Heart right ventricle (tissue), 16 donors: ENCODE data around the gene TSPAN12. TPM values are rescaled to one million over a fixed set of nuclear protein-coding genes. Genes with fewer than 3 reads are reported as not detected.

Experiments used
- ATAC-seq, 8 donors: fragments of 200-7000 bp; cut with Tn5 transposase; one replicate each; pipeline ENCODE4 v1.9.1; 2020; ENCODE audit warnings: mild to moderate bottlenecking in 8 of 8, moderate library complexity in 8 of 8, moderate number of reproducible peaks in 1 of 8
- DNase-seq, 2 donors: peaks; one replicate each; pipeline ENCODE4 v3.0.0-alpha.2; 2020
- H3K27ac ChIP-seq, 10 donors: fragments of 200-600 bp; sonication (generic) in 2 of 10; one replicate each; pipeline versions ENCODE4 v1.5.0 to v1.8.0; 2020 to 2022; ENCODE audit warnings: mild to moderate bottlenecking in 3 of 10
- H3K27me3 ChIP-seq, 7 donors: fragments of 200-600 bp; one replicate each; pipeline ENCODE4 v1.8.0; 2021 to 2022; ENCODE audit warnings: mild to moderate bottlenecking in 2 of 7
- H3K36me3 ChIP-seq, 9 donors: fragments of 200-600 bp; sonication (generic) in 1 of 9; one replicate each; pipeline versions ENCODE4 v1.5.0 to v1.8.0; 2020 to 2022; ENCODE audit warnings: mild to moderate bottlenecking in 2 of 9
- H3K4me1 ChIP-seq, 9 donors: fragments of 200-600 bp; sonication (generic) in 1 of 9; one replicate each; pipeline versions ENCODE4 v1.5.0 to v1.8.0; 2020 to 2022; ENCODE audit warnings: mild to moderate bottlenecking in 4 of 9
- H3K4me3 ChIP-seq, 10 donors: fragments of 200-600 bp; sonication (generic) in 2 of 10; one replicate each; pipeline versions ENCODE4 v1.5.0 to v1.8.0; 2020 to 2022; ENCODE audit warnings: mild to moderate bottlenecking in 7 of 10, moderate library complexity in 2 of 10
- H3K9me3 ChIP-seq, 11 donors: fragments of 200-600 bp in 10 of 11; sonication (generic) in 2 of 11; one replicate each; pipeline versions ENCODE4 v1.5.0 to v1.8.0; 2013 to 2022; ENCODE audit warnings: mild to moderate bottlenecking in 2 of 11, control low read depth in 1 of 11, moderate library complexity in 1 of 11
- CTCF ChIP-seq, 9 donors: fragments of 200-600 bp; sonication (generic) in 2 of 9; IDR thresholded peaks; one replicate each; pipeline versions ENCODE4 v1.5.0 to v1.8.0; 2021 to 2022; ENCODE audit warnings: antibody characterized with exemption in 9 of 9, mild to moderate bottlenecking in 5 of 9, moderate library complexity in 1 of 9
- WGBS, 2 donors: extraction: QIAGEN DNeasy Blood & Tissue Kit; methylation state at CpG; one replicate each; pipeline ENCODE4 v1.1.7; 2013; ENCODE audit warnings: inconsistent platforms in 1 of 2; 5-methylcytosine and 5-hydroxymethylcytosine counted together
- intact Hi-C, 10 donors: fragments of 100-400 bp; cut with DNase I; formaldehyde crosslinking; loops; one replicate each; pipeline versions ENCODE4 v1.11.1 to v1.14.2; 2022
- polyA plus RNA-seq, 2 donors: library from polyadenylated mRNA; stranded (reverse); fragments of 200-250 nt; gene quantifications; one replicate each; pipeline ENCODE4 v1.2.3, GENCODE V29; 2013
- total RNA-seq, 10 donors: library from RNA; stranded (reverse); fragmentation: NEBNext Ultra II Directional in 3 of 10; extraction: Animal tissue kit (Norgen Biotek cat#: 25700) in 3 of 10; gene quantifications; one replicate each; pipeline versions ENCODE4 v1.2.1 to v1.2.4, GENCODE V29; 2021 to 2023
- donor health status: Arrhythmogenic right ventricular cardiomyopathy.
- donor health status: ischemic (EF 13 %, LVEDD 7.1; RV severe dilation, severe dysfunction).
- donor health status: healthy with polysubstance abuse.
- donor health status: DM: no; HTN: yes; CAD: no.
- donor health status: DM: no; HTN: no; CAD: no.
- donor health status: ischemic (EF 25% LVEDD 6.9; RV normal size, moderate dysfunction).
- donor health status: ischemic (EF 25% LVEDD 5.7; RV mildly dilated, moderate dysfunction).
- donor health status: healthy.
- donor health status: DM: yes; HTN: yes; CAD: no.
- donor health status: Ischemic cardiomyopathy.
- donor health status: ischemic (EF 35%, LVEDD 5.7; RV mildly dilated, moderate dysfunction).
- donor health status: nonischemic (EF 11% LVEDD 7.7; RV severe dilation, severe dysfunction).
- donor health status: DM: yes; HTN: yes; CAD: no.
- donor health status: PGD.
- donor health status: ischemic (EF 29% LVEDD 5.4; RV normal size, mild dysfunction).
- donor health status: nonischemic (EF 23%, LVEDD 6.1; RV moderate dilation, normal function).

TSPAN12 gene
- total and polyA plus RNA-seq, 12 donors: 17.9 to 78.6 (median 60.4) TPM

GRCh38 chr7:120834726-120835125, 23.2 kb downstream of the TSPAN12 start:
- Histone ChIP-seq H3K36me3 (peaks cover 0 to 74% (median 0%) of the 10 kb centered on the region in 9 donors), H3K4me1 (peaks cover 0 to 17% (median 7%) of the 10 kb centered on the region in 9 donors), H3K9me3 (peaks cover 0 to 12% (median 0%) of the 10 kb centered on the region in 11 donors), H3K27ac (no peak overlapping the region), H3K27me3 (no peaks in the 10 kb centered on the region), H3K4me3 (no peak overlapping the region)
- DNase-seq (no peak), ATAC-seq (no peak)
- 97 to 98% methylated on average over 2 of the region's 2 CpGs for WGBS, 2 donors
- TF ChIP-seq CTCF (IDR thresholded peaks at IDR 0.05): no peak
- intact Hi-C loops: no loop called here

DNA sequence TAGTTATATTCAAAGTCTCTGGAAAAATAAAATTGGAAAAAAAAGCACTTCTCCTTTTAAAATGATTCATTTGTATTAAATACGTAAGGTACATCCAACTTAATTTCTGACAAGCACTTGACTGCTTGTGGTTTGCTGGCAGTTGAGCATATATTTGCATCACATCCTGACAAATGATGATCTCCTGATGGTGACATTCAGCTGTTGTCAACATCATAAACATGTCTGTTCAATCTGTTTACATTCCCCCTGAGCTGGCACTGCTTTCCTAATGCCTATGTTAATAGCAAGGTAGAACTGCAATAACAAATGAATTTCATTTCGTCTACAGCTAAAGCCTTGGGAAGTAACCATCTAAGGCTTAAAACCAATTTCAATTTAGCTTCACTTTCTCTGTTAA, 24.4 kb downstream of the TSPAN12 start:
- 61 to 68% methylated on average over 2 of the region's 2 CpGs for whole genome bisulfite sequencing, 2 donors
- Histone ChIP-seq H3K4me1 (peaks cover 0 to 11% (median under 1%) of the 10 kb centered on the region in 9 donors), H3K36me3 (peaks cover 0 to 77% (median 0%) of the 10 kb centered on the region in 9 donors), H3K9me3 (peaks cover 0 to 12% (median 0%) of the 10 kb centered on the region in 11 donors), H3K4me3 (no peak overlapping the region), H3K27ac (no peak overlapping the region), H3K27me3 (no peaks in the 10 kb centered on the region)
- intact Hi-C loops: no loop called here
- no peak for ATAC-seq
- no peak for DNase-seq
- no peak for TF ChIP-seq CTCF (IDR thresholded peaks at IDR 0.05)

DNA sequence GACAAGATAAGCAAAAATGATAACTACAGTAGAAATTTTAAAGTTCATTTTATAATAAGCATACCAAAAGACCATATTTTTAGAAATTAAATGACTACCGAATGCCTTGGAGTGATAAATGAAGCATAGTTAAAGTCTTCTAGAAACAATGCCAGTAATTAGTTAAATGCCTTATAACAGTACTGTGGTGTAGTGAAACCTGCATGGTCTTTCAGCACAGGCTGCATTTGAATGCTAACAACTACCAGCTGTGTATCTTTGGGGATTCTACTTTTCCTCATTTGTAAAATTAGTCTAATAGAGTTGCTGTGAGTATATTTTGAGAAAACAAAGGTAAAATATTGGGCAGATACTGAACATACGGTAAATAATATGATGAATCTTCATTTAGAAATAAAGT, 25.1 kb downstream of the TSPAN12 start:
- WGBS, 2 donors: 88 to 92% methylated on average over 2 of the region's 2 CpGs

DNA sequence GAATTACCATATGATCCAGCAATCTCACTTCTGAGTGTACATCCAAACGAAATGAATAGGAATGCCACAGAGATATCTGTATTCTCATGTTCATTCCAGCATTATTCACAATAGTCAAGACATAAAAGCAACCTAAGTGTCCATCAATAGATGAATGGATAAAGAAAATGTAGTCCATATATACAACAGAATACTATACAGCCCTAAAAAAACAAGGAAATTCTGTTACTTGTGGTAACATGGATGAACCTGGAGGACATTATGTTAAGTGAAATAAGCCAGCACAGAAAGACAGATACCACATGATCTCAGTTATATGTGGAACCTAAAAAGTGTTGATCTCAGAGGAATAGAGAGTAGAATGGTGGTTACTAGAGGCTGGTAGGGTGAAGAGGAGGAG, 26.7 kb downstream of the TSPAN12 start:
- peaks cover 0 to 7% (median 0%) of the 10 kb centered on the region in 9 donors for H3K4me1 ChIP-seq
- DNase-seq: no peak
- no peak overlapping the region for H3K4me3 ChIP-seq
- peaks cover 0 to 56% (median 0%) of the 10 kb centered on the region in 9 donors for H3K36me3 ChIP-seq
- WGBS, 2 donors: 89 to 94% methylated on average over 1 of the region's 1 CpG
- intact Hi-C loops: no loop called here
- no peaks in the 10 kb centered on the region for H3K27me3 ChIP-seq
- TF ChIP-seq CTCF (IDR thresholded peaks at IDR 0.05): no peak
- peaks cover 0 to 12% (median 0%) of the 10 kb centered on the region in 11 donors for H3K9me3 ChIP-seq
- no peak for ATAC-seq
- no peak overlapping the region for H3K27ac ChIP-seq

More for the DNA sequence above, 25.1 kb downstream of the TSPAN12 start:
- H3K36me3 ChIP-seq: peaks cover 0 to 72% (median 0%) of the 10 kb centered on the region in 9 donors
- no peak overlapping the region for H3K27ac ChIP-seq
- H3K4me1 ChIP-seq: peaks cover 0 to 5% (median 0%) of the 10 kb centered on the region in 9 donors
- intact Hi-C loops: no loop called here
- peaks cover 0 to 12% (median 0%) of the 10 kb centered on the region in 11 donors for H3K9me3 ChIP-seq
- TF ChIP-seq CTCF (IDR thresholded peaks at IDR 0.05): no peak
- H3K4me3 ChIP-seq: no peak overlapping the region
- ATAC-seq (no peak), DNase-seq (no peak)
- no peaks in the 10 kb centered on the region for H3K27me3 ChIP-seq
